Activated CD8-positive, alpha-beta memory T cell treated with anti-CD3 and anti-CD28 coated beads, Interleukin-2, amount 50 U/mL, for 4 hours (primary cell): ENCODE data around the gene IFITM10.

ENCODE experiments used
- DNase-seq: peaks from one replicate; pipeline ENCODE4 v3.0.0-alpha.2; 2020

The IFITM10 gene

GRCh38 chr11:1762537-1763302 lies 12.3 kb upstream of the IFITM10 start:
- no peak for DNase-seq

GRCh38 chr11:1761857-1762536 lies 11.6 kb upstream of the IFITM10 start:
- no peak for DNase-seq

GRCh38 chr11:1761110-1761856 lies 10.9 kb upstream of the IFITM10 start:
- DNase-seq, result no peak

GRCh38 chr11:1760351-1761109 lies 10.1 kb upstream of the IFITM10 start:
- no peak for DNase-seq

DNA sequence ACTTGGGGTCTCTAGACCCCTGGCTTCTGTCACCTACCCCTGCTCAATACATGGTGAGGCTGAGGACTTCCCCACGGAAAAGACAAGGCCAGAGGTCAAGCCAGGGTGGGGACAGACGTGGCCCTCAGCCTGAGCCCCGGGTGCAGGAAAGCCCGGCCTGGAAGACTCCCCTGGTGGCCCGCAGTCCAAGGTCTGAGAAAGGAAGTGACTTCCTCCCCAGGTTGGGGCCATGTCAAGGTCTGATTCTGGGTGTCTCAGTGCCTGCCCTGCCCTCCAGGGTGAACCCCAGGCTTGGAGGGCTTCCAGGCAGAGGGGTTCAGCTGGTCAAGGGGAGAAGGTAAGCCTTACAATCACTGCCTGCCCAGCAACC lies 9.4 kb upstream of the IFITM10 start:
- no peak for DNase-seq

DNA sequence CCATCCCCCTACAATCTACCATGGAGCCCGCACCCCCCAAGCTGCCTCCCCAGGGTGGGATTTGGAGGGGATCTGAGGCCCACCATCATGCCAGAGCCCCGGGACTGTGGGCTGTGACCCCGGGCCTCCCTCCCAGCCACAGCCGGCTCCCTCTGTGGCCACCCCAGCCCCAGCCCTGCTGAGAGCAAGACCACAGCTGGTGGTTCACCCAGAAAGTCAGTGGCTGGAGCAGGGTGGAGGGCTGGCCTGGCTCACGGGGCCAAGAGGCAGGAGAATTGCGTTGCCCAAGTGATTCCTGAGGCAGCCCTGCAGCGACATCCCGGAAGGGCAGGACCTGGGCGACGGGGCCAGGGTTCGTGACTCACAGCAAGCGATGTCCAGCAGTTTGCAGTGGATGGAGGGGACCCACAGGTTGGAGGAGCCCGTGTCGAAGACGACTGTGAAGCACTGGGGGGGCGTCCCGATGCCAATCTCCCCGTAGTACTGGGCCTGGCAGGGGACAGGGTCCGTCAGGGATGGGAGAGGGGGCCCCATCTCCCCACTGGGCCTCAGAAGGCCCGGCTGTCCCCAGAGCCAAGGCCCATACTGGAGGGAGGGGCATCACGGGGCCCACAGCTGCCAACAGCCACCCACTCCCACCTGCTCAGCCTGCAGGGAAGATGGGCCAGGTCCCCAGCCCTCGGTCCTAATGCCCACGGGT lies 8.9 kb upstream of the IFITM10 start:
- DNase-seq, result no peak

GRCh38 chr11:1758611-1759150 lies 8.3 kb upstream of the IFITM10 start:
- DNase-seq, result no peak

- DNase-seq, result peak; percentile 40
These were observed 7.6 kb upstream of the IFITM10 start for GRCh38 chr11:1757861-1758610.

GRCh38 chr11:1756791-1757771 lies 6.7 kb upstream of the IFITM10 start:
- DNase-seq, result no peak

DNA sequence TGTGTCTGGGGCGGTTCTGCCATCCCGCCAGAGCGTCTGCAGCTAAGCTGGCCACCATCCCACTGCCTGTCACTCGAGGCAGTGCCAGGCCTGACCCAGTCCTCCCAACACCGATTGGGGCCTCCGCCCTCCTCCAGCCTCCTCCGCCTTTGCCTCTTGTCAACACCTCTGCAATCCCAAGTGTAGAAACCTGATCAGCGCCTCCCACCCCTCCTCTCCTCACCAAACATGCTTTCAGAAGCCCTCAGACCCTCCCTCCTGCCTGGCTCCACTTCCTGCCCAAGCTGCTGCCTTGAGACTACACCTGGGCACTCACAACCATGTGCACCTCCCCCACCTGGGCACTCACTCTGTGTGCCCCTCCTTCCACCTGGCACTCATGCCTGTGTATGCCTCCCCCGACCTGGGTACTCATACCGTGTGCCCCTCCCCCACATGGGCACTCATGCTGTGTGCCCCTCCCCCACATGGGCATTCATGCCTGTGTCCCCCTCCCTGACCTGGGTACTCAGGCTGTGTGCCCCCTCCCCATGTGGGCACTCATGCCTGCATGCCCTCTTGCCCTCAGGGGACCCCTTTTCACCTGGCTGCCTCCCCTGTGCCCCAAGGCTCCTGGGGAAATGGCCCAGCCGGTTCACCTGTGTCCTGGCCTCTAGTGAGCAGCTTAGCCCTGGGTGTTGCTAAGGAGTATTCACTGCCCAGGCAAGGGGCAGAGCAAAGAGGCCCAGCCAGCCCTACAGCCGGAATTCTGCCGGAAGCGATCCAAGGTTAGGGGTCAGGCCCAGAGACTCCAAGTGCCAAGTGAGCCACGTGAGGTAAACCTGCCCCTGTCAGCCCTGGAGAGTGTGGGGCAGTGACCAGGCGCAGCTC lies 5.5 kb upstream of the IFITM10 start:
- no peak for DNase-seq

GRCh38 chr11:1755344-1755691 lies 4.9 kb upstream of the IFITM10 start:
- no peak for DNase-seq

- DNase-seq, result no peak
These were observed 4.2 kb upstream of the IFITM10 start for GRCh38 chr11:1754376-1755150.

- no peak for DNase-seq
These were observed 3.5 kb upstream of the IFITM10 start for GRCh38 chr11:1753929-1754305.

DNA sequence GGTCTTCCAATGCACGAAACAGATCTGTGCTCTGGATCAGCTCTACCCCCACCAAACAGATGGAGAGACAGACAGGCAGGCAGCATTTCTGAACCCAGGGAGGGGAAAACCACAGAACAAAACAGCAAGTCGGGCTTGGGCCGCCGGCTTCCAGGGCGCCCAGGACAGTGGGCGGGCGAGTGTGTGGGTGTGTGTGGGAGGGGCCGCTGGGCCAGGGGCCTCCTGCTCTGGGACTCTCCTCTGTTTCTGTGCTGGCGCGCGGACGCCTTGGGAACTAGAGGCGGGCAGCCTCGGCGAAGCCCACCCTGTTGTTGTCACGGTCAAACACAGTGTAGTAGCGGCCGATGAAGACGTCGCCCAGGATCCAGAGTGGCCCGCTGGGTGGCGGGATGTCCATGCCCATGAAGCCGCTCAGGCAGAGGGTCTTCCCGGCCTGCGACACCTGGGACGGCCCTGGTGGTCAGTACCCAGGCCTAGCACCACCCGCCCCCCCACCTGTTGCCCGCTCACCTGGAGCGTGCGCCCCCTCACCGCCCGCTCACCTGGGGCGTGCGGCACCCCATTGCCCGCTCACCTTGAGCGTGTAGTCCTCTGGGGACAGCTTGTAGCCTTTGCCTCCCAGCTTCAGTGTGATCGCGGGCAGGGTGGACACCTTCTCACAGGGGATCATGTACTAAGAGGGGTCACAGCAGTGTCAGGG lies 3.0 kb upstream of the IFITM10 start:
- DNase-seq, result no peak

DNA sequence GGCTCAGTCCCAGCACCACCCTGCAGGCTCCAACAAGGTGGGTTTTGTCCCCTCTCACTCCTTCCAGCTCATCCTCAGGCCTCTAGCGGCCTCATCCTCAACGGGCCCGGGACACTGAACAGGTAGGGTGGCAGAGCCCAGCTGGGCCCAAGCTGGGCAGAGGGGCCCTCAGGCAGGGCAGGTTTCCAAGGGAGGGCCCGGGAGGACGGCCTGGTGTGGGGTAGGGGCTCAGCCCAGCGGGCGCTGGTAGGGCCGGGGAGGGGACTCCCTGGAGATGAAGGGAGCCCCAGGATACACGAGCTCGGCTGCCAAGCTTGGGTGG lies 2.5 kb upstream of the IFITM10 start:
- DNase-seq, result no peak

DNA sequence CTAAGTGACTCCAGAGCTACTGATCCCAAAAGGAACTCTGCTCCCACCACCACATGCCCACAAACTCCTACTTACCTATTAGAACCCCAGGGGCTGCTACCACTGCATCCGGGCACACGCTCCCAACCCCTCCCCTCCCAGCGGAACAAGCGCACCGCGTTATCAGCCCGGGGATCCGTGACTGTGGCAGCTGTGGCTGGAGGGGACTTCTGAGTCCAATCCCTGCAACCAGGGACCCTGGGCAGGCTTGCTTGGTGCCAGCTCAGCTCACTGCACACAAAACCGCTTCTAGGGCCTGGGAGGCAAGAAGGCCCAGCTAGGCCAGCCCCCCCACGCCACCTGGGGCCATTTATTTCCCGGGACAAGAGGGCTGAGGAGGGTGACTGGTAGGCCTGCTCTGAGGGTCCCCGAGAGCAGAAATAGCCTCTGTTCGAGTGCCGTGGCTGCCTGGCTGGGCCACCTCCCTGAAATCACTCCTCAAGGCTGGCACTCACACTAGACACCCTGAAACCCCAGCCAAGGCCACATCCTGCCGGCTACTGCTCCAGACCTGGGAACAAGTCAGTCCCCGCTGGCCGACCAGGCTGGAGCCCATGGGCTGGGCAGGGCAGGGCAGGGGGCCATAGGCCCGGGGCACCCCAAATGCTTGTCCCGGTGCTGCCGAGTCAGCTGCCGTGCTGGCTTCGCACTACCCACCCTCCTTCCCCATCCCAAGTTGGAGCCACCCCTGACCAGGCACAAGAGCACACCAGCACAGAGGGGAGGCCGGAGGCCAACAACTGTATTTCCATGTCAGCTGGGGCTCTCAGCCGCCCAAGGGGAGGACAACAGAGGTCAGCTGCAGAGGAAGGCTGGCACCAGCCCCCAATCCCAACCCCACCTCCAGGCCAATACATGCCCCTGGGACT lies 1.9 kb upstream of the IFITM10 start:
- peak; percentile 15 for DNase-seq

GRCh38 chr11:1751531-1751921 lies 1.1 kb upstream of the IFITM10 start:
- DNase-seq, result no peak
